ENCODE results near the gene SIGMAR1. TPM values are rescaled to one million over a fixed set of nuclear protein-coding genes. Genes with fewer than 3 reads are reported as not detected.

Gene SIGMAR1
- total RNA-seq, 4 donors from 2014 or later: 34.1 to 86.7 (median 68.7) TPM

- TF ChIP-seq, protein P1, sequence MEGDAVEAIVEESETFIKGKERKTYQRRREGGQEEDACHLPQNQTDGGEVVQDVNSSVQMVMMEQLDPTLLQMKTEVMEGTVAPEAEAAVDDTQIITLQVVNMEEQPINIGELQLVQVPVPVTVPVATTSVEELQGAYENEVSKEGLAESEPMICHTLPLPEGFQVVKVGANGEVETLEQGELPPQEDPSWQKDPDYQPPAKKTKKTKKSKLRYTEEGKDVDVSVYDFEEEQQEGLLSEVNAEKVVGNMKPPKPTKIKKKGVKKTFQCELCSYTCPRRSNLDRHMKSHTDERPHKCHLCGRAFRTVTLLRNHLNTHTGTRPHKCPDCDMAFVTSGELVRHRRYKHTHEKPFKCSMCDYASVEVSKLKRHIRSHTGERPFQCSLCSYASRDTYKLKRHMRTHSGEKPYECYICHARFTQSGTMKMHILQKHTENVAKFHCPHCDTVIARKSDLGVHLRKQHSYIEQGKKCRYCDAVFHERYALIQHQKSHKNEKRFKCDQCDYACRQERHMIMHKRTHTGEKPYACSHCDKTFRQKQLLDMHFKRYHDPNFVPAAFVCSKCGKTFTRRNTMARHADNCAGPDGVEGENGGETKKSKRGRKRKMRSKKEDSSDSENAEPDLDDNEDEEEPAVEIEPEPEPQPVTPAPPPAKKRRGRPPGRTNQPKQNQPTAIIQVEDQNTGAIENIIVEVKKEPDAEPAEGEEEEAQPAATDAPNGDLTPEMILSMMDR (IDR thresholded peaks at IDR 0.05; ENCODE audit: low read depth): no peak
Observed at GRCh38 chr9:34615132-34615531, 22.5 kb downstream of the SIGMAR1 start.

DNA sequence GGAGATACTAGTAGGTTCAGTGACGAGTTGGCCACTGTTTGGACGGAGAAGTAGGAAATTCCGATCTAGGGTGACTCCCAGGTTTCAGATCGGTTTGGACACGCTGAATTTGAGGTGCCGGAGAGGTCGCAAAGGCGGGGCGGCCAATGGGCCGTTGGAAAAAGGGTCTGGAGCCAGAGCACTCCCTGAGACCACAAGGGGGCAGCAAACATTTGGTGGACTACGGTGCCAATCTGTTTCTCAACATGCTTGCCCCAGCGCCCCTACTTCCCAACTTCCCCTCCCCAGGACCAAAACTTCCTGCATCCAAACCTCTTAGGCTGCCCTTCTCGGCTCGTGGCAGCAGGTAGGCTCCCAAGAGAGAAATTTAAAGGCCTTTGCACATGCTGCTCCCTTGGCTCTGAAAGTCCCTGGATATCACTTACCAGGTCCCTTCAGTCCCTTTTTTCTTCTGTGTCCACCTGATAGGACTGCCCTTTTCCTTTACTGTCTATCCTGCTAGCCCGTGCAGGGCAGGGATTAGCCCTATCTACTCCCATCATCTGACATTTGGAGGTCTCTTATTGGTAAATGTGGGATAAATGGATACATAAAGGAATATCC, 24.7 kb downstream of the SIGMAR1 start:
- TF ChIP-seq, protein P1 (IDR thresholded peaks at IDR 0.05; ENCODE audit: low read depth): no peak

GRCh38 chr9:34611811-34612787, 25.5 kb downstream of the SIGMAR1 start, which contains the start of gene RPP25L:
RPP25L (minus strand) TSS chr9:34612097; CDS start chr9:34611296, 801 bp downstream.
- TF ChIP-seq, protein P1 (IDR thresholded peaks at IDR 0.05; ENCODE audit: low read depth): no peak

- TF ChIP-seq, protein P1 (IDR thresholded peaks at IDR 0.05; ENCODE audit: low read depth): no peak
Observed at GRCh38 chr9:34611251-34611810, 26.3 kb downstream of the SIGMAR1 start.

GRCh38 chr9:34610434-34611206, 27.0 kb downstream of the SIGMAR1 start:
- TF ChIP-seq, protein P1 (IDR thresholded peaks at IDR 0.05; ENCODE audit: low read depth): no peak

- TF ChIP-seq, protein P1 (IDR thresholded peaks at IDR 0.05; ENCODE audit: low read depth): no peak
Observed at GRCh38 chr9:34607331-34607730, 30.3 kb downstream of the SIGMAR1 start.

Measured in subcutaneous adipose tissue (tissue), 4 donors.